Sigmoid colon (tissue), 7 donors: ENCODE results near the gene CHN2. TPM values are rescaled to one million over a fixed set of nuclear protein-coding genes. Genes with fewer than 3 reads are reported as not detected.

Source experiments
- DNase-seq: peaks from one replicate; pipeline ENCODE4 v3.0.0-alpha.2; 2019
- H3K27ac ChIP-seq, 4 donors: fragments of 200-600 bp; sonication (generic); one replicate each; pipeline ENCODE4 v1.5.1; 2016 to 2019; ENCODE audit warnings: mild to moderate bottlenecking in 1 of 4
- H3K27me3 ChIP-seq, 3 donors: fragments of 200-600 bp; sonication (generic); one replicate each; pipeline ENCODE4 v1.5.1; 2019; ENCODE audit warnings: mild to moderate bottlenecking in 1 of 3
- H3K36me3 ChIP-seq, 4 donors: fragments of 200-600 bp; sonication (generic); one replicate each; pipeline ENCODE4 v1.5.1; 2016 to 2019
- H3K4me1 ChIP-seq, 4 donors: fragments of 200-600 bp; sonication (generic); one replicate each; pipeline ENCODE4 v1.5.1; 2017 to 2019
- H3K4me3 ChIP-seq, 4 donors: fragments of 200-600 bp; sonication (generic); one replicate each; pipeline ENCODE4 v1.5.1; 2017 to 2019; ENCODE audit warnings: mild to moderate bottlenecking in 2 of 4, moderate library complexity in 1 of 4
- H3K9me3 ChIP-seq, 4 donors: fragments of 200-600 bp in 3 of 4; sonication (generic) in 3 of 4; one replicate each; pipeline versions ENCODE4 v1.5.1 to v1.6.1; 2013 to 2019
- EP300 ChIP-seq, 4 donors: sonication (generic); formaldehyde crosslinking; IDR thresholded peaks; one replicate each; pipeline ENCODE4 v1.6.1; 2017; ENCODE audit warnings: antibody characterized with exemption in 4 of 4
- POLR2A ChIP-seq, 2 donors: fragments of 450-650 bp; IDR thresholded peaks; one replicate each; pipeline ENCODE4 v1.6.1; 2016; ENCODE audit warnings: antibody characterized with exemption in 2 of 2, mild to moderate bottlenecking in 2 of 2, moderate library complexity in 2 of 2
- POLR2AphosphoS5 ChIP-seq, 4 donors: sonication (generic); formaldehyde crosslinking; IDR thresholded peaks; one replicate each; pipeline ENCODE4 v1.6.1; 2017; ENCODE audit warnings: antibody characterized with exemption in 4 of 4
- WGBS, 2 donors: extraction: QIAGEN DNeasy Blood & Tissue Kit; methylation state at CpG; one replicate each; pipeline ENCODE4 v1.1.7; 2013; 5-methylcytosine and 5-hydroxymethylcytosine counted together
- intact Hi-C: fragments of 100-400 bp; cut with DNase I; formaldehyde crosslinking; loops from one replicate; pipeline ENCODE4 v1.15.1; 2023
- polyA plus RNA-seq, 3 donors: library from polyadenylated mRNA; stranded (reverse); fragments of 200-250 nt; gene quantifications; one replicate each; pipeline ENCODE4 v1.2.3, GENCODE V29; 2013
- total RNA-seq, 4 donors: library from RNA; depleted of rRNA; stranded (reverse); fragments of >200 nt; gene quantifications; one replicate each; pipeline ENCODE4 v1.1.0, GENCODE V29; 2016
- TF ChIP-seq, protein P1 (sequence below), 4 experiments: fragments of 450-650 bp in 3 of 4; fragments of 200-600 bp in 1 of 4; IDR thresholded peaks; one replicate each; pipeline ENCODE4 v1.5.1; 2016 to 2019; ENCODE audit warnings: antibody characterized with exemption in 4 of 4, mild to moderate bottlenecking in 3 of 4, moderate library complexity in 2 of 4
- donor health status: healthy with polysubstance abuse.
- donor health status: Bipolar disorder and iron deficiency.
- donor health status: healthy.

Gene CHN2
- total and polyA plus RNA-seq, 7 donors, result 4.2 to 37.7 (median 15.8) TPM

DNA sequence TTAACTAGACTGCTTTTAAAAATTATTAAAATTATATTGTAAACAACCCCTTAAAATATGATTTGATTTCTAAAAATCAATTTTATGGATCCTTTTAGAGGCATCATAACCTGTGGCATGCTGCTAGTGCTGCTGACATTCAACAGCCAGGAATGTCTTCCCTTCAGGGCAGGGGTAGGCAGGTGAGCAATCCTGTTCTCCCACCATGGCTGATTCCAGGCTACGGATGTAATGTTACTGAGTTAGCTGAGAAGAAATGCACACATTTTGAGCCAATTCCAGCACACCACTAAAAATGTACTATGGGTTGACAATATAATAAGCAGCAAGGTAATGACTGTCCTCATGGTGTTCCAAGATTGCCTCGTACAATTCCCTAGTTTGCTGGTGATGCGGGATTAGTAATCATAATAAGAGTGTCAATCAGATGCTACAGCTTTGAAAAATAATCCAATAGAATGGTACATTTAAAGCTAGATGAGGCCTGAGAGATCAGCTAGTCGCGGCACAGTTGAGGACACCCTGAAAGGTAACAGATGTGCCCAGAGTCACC lies 260.4 kb downstream of the CHN2 start:
- TF ChIP-seq EP300 (IDR thresholded peaks at IDR 0.05), result no peak
- TF ChIP-seq, protein P1, sequence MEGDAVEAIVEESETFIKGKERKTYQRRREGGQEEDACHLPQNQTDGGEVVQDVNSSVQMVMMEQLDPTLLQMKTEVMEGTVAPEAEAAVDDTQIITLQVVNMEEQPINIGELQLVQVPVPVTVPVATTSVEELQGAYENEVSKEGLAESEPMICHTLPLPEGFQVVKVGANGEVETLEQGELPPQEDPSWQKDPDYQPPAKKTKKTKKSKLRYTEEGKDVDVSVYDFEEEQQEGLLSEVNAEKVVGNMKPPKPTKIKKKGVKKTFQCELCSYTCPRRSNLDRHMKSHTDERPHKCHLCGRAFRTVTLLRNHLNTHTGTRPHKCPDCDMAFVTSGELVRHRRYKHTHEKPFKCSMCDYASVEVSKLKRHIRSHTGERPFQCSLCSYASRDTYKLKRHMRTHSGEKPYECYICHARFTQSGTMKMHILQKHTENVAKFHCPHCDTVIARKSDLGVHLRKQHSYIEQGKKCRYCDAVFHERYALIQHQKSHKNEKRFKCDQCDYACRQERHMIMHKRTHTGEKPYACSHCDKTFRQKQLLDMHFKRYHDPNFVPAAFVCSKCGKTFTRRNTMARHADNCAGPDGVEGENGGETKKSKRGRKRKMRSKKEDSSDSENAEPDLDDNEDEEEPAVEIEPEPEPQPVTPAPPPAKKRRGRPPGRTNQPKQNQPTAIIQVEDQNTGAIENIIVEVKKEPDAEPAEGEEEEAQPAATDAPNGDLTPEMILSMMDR (IDR thresholded peaks at IDR 0.05), result no peak
- TF ChIP-seq POLR2AphosphoS5 (IDR thresholded peaks at IDR 0.05), result no peak
- no peak for TF ChIP-seq POLR2A (IDR thresholded peaks at IDR 0.05)
- H3K9me3 ChIP-seq, result peaks cover 0 to 2% (median 0%) of the 10 kb centered on the region in 4 donors
- no peaks in the 10 kb centered on the region for H3K36me3 ChIP-seq
- H3K4me3 ChIP-seq, result no peak overlapping the region
- H3K27ac ChIP-seq, result no peak overlapping the region
- no peak for DNase-seq
- intact Hi-C loops, result no loop called here
- WGBS, 2 donors, result 93 to 95% methylated on average over 5 of the region's 5 CpGs
- H3K4me1 ChIP-seq, result no peaks in the 10 kb centered on the region
- H3K27me3 ChIP-seq, result no peaks in the 10 kb centered on the region

DNA sequence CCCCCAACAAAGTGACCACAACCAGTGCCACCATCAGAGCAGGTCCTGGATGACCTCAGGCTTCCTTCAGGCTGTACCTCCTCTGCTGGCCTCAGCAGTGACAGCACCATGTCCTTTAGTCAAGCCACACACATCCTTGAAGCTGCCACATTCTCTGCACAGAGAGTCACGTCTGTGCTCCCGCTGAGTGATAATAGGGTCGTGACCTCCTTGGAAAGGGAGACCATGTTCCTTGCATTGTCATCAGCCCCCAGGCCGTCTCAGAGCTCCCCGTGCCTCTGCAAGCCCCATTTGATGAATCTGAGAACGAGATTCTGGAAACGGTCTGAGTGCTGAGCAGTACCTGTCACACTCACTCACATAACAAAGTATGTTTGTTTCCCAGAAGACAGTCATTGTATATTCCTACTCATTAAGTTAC lies 262.6 kb downstream of the CHN2 start:
- H3K9me3 ChIP-seq, result peaks cover 0 to 2% (median 0%) of the 10 kb centered on the region in 4 donors
- intact Hi-C loops, result no loop called here
- 88 to 93% methylated on average over 7 of the region's 7 CpGs for WGBS, 2 donors
- H3K4me1 ChIP-seq, result no peaks in the 10 kb centered on the region
- no peak overlapping the region for H3K4me3 ChIP-seq
- no peak overlapping the region for H3K27ac ChIP-seq
- no peaks in the 10 kb centered on the region for H3K36me3 ChIP-seq
- no peak for DNase-seq
- H3K27me3 ChIP-seq, result no peaks in the 10 kb centered on the region
- TF ChIP-seq POLR2AphosphoS5 (IDR thresholded peaks at IDR 0.05) (no peak), POLR2A (IDR thresholded peaks at IDR 0.05) (no peak), EP300 (IDR thresholded peaks at IDR 0.05) (no peak)
- TF ChIP-seq, protein P1 (IDR thresholded peaks at IDR 0.05), result no peak

DNA sequence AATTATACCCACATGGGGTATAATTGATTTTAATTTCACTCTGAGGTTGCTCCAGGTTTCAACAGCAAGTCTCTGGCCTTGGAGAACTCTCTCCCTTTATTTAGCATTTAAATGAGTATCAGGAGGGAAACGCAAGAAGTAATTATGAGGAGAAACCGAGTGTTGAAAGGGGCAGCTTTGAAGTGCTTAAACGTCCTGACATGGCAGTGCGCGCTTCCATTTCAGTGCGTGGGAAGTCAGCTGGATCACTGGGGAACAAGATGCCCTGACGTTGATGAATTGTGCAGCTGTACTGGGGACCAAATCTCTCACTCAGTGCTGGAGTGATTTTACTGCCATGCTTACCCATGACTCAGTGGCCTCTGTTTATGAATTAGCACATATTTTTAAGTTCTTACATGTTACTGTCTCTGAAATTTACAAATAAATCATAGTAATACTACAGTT lies 263.0 kb downstream of the CHN2 start:
- DNase-seq, result no peak
- intact Hi-C loops, result no loop called here
- H3K36me3 ChIP-seq, result no peaks in the 10 kb centered on the region
- H3K4me1 ChIP-seq, result no peaks in the 10 kb centered on the region
- no peak overlapping the region for H3K4me3 ChIP-seq
- H3K9me3 ChIP-seq, result peaks cover 0 to 2% (median 0%) of the 10 kb centered on the region in 4 donors
- TF ChIP-seq POLR2A (IDR thresholded peaks at IDR 0.05), result no peak
- TF ChIP-seq EP300 (IDR thresholded peaks at IDR 0.05), result no peak
- TF ChIP-seq, protein P1 (IDR thresholded peaks at IDR 0.05), result no peak
- no peak for TF ChIP-seq POLR2AphosphoS5 (IDR thresholded peaks at IDR 0.05)
- no peak overlapping the region for H3K27ac ChIP-seq
- WGBS, 2 donors, result 69% methylated on average over 7 of the region's 7 CpGs
- H3K27me3 ChIP-seq, result no peaks in the 10 kb centered on the region

DNA sequence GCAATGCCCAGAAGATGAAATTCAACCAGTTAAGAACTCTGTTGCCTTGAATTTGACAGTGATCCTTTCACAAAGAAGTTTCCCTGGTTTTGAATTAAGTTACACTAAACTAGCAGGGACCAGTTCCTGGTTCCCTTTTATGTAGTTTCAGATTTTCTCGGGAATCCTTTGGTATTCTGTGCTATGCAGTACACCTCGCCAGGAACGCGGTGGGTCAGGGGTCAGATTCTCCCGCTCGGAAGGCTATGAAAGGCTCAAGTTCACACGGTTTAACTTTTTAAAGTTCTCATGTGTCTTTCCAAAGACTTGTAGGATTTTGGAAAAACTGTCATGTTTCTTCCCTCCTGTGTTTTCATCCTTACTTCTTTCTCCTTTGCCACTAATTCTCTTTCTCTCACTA lies 264.4 kb downstream of the CHN2 start:
- TF ChIP-seq EP300 (IDR thresholded peaks at IDR 0.05), result no peak
- TF ChIP-seq POLR2A (IDR thresholded peaks at IDR 0.05), result no peak
- no peak for TF ChIP-seq POLR2AphosphoS5 (IDR thresholded peaks at IDR 0.05)
- TF ChIP-seq, protein P1 (IDR thresholded peaks at IDR 0.05), result no peak
- Histone ChIP-seq H3K36me3 (no peaks in the 10 kb centered on the region), H3K4me1 (no peaks in the 10 kb centered on the region), H3K4me3 (no peak overlapping the region), H3K27ac (no peak overlapping the region), H3K9me3 (peaks cover 0 to 2% (median 0%) of the 10 kb centered on the region in 4 donors), H3K27me3 (no peaks in the 10 kb centered on the region)
- WGBS, 2 donors, result 90 to 91% methylated on average over 7 of the region's 7 CpGs
- DNase-seq, result no peak
- intact Hi-C loops, result no loop called here

DNA sequence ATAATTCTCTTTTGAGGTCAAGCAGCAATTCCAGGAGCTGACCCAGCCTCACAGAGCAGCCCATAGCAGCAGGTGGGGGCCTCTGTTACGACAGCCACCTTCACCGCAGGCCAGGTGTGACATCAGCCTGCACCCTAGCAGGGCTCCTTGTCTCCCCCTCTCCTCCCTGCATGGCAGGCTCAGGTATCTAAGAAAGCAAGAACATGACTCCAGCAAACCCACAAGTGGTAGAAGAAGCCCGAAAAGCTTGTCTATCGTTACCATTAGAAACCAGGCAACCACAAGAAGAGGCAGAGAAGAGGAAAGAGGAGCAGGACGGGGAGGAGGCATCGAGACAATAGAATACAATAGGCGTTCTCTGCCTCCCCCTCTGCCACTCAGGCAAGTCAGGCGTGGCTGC lies 265.0 kb downstream of the CHN2 start:
- Histone ChIP-seq H3K9me3 (no peaks in the 10 kb centered on the region), H3K4me3 (no peak overlapping the region), H3K36me3 (no peaks in the 10 kb centered on the region), H3K4me1 (no peaks in the 10 kb centered on the region), H3K27ac (no peak overlapping the region), H3K27me3 (no peaks in the 10 kb centered on the region)
- TF ChIP-seq, protein P1 (IDR thresholded peaks at IDR 0.05), result no peak
- TF ChIP-seq POLR2AphosphoS5 (IDR thresholded peaks at IDR 0.05) (no peak), EP300 (IDR thresholded peaks at IDR 0.05) (no peak), POLR2A (IDR thresholded peaks at IDR 0.05) (no peak)
- DNase-seq, result no peak
- WGBS, 2 donors, result 93% methylated on average over 8 of the region's 8 CpGs
- intact Hi-C loops, result no loop called here
